GM18907 (cell line): Measurements from ENCODE around the gene TIFAB.

Experiments used
- ATAC-seq: cut with Tn5 transposase; IDR thresholded peaks from one replicate; pipeline ENCODE4 v1.9.1; 2021; ENCODE audit warnings: mild to moderate bottlenecking, moderate library complexity; ENCODE audit not compliant: unreplicated experiment

The TIFAB gene

DNA sequence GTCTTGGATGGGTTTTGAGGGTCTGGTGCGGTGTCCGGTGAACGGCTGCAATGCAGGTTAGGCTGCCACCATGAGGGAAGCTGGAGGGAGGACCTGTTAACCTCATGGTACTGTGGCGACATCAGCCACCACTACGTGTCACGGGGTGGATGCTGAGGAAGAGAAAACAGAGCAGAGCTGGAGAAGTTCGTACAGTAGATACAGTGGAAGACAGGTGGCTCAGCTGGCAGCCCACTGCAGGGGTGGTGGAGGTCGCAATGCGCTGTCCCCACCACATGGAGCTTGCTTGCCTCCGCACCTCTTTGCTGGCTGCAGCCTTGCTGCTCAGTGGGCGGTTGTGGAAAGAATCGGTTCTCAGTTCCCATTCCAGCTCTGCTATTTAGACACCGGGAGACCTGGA is 7.8 kb downstream of the TIFAB start:
- no peak for ATAC-seq

DNA sequence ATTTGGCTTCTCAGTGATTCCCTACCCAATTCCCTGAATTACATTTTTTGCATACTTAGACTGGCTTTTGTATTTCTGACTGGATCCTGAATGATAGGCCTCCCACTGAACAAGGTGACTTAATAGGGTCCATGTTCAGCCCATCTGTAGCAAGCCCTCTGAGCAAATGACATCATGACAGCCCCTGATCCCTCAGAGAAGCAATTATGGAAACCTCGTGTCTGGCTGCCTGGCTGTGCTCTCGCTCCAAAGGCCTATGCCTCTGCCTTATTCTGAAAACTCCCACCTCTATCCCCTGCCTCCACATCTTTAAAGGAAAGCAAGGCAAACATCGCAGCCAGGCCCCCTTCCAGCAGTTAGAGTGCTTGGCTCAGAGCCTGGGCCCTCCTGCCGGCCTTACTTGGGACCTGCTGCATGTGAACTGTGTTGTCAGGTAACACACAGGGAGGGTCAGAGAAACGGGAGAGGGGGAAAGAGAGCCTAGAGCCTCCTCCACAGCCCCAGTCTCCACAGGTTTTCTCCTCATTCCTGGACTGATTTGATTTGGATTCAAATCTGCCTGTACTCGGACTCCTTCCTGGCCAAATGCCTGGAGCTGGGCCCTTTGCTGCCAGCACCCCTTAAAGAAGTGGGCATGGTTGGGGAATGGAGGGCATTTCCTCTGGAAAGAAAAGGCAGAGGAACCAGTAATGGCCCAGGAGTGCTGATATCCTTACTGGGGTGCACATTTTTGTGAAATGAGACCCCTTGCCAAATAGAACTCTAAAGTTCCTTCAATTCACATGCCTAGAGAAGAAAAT is 8.8 kb downstream of the TIFAB start:
- no peak for ATAC-seq

DNA sequence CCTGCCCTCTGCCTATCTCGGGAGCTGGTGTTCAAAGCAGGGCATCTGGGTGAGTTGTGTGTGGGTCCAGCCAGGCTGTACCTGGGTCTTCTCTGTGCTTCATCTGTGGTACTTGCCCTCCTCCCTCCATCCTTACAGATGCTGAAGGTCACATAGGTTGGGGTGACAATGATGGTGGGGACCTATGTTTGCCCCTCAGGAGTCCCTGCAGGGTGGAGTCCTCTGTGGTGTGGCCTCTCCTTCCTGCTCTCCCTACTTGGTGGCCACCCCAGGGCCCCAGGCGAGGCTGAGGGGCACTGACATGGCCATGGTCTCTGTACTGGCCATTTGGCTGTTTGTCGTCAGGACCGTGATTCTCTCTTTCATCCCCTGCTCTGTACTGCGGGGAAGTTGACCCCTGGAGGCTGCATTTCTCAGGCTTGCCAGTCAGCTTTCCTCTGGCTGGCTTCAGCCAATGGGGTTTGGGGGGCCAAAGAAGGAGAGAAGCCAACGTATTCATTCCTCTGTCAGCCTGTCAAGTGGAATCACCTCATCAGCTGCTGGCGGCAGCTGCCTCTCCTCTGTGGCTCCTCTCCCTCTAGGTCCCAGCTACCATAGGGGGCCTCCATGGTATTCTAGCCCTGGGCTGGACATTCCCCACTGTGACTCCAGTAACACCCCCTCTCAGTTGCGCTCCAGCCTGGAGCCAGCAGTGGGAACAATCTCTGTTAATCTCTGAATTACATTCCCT is 9.6 kb downstream of the TIFAB start:
- no peak for ATAC-seq

DNA sequence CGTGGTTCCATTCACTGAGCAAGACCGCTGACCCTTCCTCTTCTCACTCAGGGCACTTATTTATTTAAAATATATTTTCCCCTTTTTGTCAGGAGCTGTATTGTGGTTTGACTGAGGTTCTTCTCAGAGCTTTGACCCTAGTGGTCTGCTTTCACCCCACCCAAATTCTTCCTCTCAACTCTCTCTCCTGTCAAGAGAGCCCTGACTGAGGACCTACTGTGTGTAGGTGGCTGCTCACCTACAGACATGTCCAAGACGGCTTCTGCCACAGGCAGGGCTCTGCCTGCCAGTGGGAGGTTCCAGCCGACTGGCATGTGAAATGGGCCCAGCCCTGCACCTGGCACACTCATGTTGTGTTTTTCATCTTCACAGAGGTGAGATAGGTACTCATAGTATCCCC is 10.2 kb downstream of the TIFAB start:
- no peak for ATAC-seq

DNA sequence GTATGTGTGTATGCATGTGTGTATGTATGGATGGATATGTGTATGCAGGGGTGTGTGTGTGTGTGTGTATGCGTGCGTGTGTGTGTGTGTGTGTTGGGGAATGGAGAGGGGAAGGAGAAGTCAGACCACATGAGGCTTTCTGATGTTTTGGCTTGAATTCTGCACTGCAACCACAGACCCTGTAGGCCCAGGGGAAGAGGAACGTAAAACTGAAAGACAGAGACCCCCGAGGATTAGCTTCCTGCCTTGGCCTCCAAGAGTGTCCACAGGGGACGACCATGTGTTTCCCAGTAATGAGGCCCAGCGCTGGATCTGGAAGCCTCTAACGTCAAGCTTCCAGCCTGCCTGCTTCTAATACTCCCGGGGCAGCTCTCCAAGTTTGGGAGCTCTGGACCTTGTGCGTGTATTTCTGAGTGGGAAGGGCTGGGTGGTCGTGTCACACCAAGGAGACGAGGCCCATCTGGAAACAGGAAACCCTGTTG is 10.8 kb downstream of the TIFAB start:
- no peak for ATAC-seq

DNA sequence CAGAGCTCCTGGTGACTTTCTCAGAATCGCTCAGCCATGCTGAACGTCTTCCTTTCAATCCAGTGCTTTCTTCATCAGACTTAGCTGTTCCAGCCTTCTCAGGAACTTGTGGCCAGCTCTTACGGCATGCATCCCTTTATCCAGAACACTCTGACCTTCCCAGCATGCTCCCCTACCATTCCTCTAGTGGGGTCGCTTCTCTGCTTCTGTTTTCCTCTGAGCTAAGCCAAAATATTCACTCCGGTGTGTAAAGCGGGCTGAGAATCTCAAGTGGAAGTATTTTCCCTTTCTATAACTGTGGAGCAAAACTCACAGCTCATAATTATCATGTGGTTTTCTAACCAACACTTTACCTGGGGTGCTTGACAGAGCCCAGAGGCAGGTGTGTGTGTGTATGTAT is 11.2 kb downstream of the TIFAB start:
- no peak for ATAC-seq

DNA sequence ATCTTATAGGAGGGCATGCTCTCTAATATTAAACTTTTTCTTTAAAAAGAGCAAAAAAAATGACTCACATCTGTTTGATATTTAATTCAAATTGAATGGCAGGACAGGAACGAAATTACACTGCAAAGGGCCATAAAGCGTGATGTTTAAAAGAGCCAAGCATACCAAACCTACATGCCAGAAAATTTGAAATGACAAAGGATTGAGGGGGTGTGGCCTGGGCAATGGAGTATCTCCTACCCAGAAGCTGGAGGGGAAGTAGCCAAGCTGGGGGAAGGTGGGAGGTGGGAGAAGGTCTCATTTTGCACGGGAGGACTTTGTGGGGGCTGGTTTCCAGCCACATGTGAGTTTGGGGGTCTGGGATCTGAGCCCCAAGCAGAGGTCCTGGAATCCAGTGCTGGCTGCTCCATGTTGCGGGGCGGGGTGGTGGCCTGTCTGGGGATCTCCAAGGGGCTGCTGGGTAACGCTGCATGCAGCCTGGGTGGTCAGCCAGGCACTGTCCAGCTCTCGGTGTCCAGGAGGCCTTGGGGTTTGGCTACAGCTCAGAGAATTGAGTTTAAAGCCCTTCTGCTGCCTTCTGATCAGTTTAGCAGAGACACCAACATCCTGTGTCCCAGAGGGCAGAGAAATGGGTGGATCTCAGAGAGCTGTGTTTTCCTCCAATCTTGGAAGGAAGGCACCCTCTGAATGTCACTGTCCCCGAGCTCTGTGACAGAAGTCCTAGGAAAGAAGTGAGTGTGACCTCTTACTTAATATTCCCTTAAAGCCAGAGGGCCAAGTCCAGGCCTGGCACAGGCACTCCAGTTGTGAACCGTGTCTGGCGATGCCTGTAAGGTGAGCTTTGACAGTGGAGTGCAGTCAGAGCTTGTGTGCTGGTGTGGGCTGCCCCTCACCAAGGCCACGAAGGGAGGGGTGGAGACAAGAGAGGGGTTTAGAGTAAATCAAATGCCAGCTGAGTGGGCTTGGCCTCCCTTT is 12.6 kb downstream of the TIFAB start:
- ATAC-seq = no peak

DNA sequence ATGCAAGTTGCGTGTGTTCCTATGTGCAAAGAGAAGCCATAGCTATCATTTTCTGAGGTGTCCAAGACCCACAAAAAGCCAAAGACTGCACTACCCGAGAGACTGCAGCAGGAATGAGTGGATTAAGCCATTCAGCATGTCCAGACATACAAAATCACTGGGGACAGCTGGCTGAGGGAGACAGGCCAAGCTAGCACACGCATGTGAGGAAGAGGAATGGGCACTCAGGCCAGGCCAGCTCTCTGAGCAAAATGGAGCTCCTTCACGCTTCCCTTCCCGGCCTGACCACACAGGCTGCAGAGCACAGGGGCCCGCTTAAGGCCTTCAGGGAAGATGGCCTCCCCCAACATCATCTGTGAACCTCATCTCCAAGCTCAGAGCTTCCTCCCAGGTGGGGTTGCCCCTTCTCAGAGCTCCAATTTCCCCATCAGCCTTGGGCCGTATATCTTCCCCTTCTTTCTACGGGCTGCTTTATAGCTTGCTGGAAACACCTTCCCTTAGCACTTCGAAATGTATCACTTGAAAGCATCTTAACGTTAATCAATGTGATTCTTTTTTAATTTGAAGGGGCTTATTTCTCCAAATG is 13.4 kb downstream of the TIFAB start:
- no peak for ATAC-seq

DNA sequence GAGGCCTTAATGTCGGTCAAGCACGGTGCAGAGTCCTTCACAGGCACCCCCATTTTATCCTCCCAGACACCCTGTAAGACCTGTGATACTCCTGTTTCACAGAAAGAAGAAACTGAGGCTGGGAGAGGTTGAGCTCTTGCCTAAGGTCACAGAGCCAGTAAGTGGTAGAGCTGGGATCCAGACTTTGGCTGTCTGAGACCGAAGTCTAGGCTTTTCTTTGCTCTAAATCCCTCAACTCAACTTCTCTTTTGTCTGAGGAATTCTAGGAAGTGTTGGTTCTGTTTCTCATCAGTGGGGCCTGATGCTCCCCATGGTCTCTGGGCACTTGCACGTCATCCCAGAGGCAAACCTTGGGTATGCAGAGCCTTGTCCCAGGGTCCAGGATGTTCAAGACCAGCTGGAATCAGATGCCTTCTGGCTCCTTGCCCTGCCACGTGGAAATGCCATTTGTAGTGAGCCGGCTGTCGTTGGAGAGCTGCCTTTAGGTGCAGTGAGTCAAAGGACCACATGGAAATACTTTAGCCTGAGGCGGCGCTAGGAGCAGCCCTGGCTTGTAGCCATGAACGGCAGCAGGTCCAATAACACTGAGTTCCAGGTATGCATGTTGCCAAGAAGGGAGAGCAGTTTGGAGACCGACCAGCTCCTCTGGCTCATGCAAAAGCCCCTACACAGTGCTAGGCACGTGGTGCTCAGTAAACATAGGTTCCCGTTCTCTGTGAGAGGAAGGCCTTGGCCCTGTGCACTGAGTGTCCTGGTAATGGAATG is 14.2 kb downstream of the TIFAB start:
- ATAC-seq = no peak

DNA sequence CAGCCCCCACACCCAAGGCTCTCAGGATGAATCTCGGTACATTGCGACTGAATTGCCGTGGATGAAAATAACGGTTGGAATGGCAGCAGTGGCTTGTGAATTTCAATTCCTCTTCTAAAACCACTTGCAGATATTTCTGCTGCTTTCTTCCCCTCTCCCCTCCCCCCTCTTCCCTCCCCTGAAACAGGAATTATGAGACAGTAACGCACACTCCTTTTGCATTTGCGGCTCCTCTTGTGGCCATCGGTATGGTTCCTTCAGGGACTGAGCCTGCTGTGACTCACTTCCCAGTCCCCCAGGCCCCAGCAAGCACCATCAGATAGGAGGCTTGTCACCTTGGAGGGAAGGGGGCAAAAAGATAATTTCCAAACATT is 14.7 kb downstream of the TIFAB start:
- no peak for ATAC-seq

DNA sequence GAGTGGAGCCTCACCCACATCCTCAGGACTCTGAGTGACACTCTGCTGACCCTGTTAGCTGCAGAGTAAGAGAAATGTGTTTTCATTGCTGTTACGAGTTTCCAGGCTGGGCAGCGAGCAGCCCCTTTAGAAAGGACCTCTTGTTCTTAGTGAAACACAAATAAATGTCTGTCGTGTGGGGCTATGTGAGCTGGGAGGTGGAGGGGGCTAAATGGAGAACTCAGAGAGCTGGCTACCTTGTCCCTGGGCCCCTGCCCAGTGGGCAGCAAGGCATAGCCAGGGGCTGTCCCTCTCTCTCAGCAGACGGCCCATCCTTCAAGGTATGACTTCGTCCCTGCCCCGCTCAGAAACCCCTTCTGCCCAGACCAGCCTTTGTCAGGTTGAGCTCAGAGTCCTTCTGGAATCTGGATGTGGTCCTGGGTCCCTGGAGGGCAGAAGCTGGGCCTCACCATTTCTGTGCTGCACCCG is 15.2 kb downstream of the TIFAB start:
- no peak for ATAC-seq

DNA sequence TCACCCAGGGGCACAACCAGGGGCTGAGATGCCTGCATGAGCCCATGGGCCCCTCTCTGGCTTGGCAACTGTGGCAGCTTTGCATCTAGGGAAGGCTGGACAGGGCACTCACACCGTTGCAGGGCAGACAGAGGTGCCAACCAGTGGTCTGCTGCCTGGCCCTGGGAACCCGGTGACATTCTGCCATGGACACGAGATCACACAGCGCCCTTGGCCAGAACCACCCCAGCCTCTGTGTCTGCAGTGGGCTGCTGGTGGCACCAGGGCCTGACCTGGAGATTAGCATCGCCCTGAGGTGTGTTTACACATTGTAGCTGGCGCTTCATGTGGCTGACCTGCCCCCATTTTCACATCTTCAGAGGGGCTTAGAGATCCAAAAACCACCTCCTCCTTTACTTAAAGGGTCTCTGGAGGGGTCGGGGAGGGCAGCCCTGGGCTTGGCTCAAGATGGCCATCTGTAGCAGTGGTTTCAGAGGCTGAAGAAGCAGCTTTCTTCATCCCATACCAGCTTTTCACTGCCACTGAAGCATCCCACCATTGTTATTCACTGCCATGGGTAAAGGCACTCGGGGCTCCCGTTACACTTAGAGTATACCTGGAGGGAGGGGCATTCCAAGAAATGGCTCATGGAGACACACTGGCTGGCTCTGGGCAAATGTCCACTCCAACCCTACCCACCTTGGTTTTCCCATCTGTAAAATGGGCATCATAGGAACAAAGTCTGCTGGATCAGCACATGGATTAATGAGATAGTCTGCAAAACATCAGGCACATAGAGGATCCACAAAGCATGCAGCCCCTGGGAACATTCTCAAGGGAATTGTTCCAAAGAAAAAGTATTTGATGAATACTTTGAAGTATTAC is 16.5 kb downstream of the TIFAB start:
- ATAC-seq = no peak

DNA sequence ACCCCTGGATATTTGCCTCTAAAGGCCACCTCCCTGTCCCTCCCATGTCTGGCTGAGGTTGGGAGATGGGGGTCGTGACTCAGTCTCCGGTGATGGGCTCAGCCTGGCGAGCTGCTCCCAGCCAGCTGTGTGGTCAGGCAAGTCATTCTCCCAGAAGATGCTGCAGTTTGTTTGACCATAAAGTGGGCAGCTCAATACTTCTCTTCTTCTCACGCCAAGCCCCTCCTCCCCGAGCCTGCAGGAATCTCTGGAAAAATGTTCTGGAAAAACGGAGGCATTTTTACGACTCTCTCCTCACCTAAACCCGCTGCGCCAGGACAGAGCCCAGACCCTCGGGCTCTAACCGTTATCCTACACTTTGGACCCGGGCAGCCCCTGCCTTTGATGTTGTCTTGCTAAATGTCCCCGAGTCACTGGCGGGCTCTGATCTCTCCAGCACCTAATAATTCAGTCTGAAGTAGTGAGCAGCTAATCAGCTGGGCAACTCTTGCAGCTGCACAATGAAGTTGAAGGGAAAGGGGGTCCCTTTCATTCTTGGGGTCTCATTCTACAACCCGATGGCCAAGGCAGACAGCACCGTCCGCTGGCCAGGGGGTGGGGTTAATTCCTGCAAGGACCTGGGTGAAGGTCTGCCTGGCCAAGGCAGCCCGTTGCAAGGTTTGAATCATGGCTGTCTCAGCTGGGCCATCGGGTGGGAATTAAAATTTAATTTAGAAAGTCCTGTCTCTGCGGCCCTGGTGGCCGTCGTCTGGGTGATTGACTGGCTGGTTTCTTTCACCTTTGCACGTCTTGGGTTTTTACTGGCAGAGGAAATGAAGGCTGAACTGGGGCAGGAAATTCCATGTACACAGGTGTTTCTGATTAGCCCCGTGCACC is 17.3 kb downstream of the TIFAB start:
- no peak for ATAC-seq

DNA sequence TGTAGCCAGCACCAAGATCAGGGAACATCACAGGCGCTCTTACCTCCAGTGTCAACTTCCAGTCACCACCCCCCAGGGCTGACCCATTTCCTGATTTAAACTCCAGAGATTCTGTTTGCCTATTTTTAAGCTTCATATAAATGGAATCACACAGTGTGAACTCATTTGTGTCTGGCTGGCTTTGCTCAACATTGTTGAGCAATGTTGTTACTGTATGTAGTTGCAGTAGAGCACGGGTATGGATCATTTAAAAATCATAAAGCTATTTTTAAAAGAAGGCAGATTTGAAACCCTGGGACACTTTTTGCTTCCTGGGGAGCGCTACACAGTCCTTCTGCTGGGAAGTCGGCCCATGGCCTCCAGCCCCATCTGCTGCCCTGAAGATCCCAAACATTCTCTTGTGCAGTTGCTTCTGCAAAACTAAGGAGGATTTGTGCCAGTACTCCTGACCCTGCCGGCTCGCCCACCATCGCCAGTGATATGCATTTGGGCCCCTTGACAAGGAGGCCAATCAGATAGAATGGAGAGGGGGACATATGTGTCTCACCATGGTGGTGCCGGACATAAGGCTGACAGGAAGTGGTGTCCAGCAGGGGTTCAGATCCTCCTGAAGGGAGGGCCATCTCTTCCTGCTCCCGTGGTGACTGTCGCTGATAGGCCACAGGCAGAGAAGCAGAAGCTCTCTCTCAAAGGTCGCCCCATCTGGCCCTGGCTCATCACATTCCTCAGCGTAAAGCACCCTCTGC is 18.3 kb downstream of the TIFAB start:
- ATAC-seq = no peak

DNA sequence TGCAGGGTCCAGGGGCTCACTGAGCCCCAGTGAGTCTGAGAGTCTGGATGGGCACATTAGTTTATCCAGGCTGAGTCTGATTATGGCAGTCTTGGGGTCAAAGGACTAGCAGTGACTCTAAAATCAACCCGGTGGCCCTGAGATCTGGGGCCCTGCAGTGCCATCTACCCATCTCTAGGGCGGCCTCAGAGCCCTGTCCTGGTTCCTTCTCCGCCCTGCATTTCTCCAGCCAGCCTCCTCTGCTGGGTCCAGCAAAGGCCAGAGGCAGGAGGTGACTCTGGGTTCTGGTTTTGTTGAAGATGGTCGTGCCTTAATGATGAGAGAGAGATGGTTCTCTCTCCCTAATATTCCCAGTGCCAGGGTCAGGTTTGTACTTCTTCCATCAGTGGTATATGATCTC is 20.0 kb downstream of the TIFAB start:
- ATAC-seq = no peak

DNA sequence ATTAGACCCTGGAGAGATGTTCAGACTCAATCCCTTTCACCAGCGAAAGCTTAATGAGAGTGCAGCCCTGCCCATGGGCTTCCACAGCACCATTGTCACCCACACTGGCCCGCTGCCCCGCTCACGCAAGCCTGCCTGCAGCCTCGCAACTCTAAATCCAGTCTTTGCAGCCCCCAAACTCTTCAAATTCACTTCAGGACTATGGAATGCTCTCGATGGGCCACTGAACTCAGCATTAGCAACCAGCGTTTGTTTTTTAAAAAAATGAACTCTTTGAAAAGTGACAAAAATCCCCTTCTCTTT is 22.1 kb downstream of the TIFAB start:
- ATAC-seq = no peak

DNA sequence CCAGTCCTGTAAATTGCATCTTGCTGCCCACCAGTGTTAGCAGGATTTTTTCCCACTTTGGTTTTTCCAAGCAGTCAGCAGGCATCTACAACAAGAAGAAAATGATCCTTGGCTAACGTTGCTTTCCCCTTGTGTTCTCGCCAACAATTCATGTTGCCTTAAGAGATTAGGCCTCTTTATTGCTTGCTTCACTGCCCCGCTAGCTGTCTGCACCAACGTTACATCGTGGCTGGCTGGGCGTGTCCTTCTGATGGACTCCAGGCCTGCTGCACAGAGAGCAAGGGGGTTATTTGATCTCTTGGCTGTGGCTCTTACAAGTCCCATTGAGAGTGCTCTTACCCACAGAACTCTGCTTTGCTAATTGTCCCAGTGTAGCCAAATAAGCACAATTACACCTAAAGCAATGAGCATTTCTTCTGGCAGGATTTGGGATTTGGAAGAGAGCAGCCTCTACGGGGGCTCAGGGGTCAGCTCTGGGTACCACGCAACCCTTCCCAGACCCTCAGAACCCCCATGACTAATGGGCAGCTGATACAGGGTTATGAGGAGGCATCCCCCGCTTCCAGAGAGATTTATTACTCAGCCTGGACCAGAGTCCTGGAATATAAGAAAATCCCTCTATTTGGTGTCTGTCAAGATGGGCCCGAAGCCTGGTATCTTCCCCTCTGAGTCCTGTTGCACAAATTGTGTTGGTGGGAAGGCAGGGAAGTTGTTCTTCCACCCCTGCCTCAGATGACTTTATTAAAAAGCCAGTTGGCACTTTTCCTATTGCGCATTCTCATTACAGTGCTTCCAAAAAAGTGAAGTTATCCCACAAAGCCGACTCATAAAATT is 22.6 kb downstream of the TIFAB start:
- ATAC-seq = no peak
